G401 (cell line): ENCODE measurements around the gene GDPD4. TPM values are rescaled to one million over a fixed set of nuclear protein-coding genes. Genes with fewer than 3 reads are reported as not detected.

Experiments
- total RNA-seq: library from RNA; depleted of rRNA; stranded (reverse); fragments of >200 nt; shearing (Covaris generic); gene quantifications from 2 replicates; pipeline ENCODE4 v1.2.3, GENCODE V29; 2014; rRNA removed

GDPD4 gene
- total RNA-seq, 1 experiment from 2014 or later = not detected

Other genes starting within 250 kb of the GDPD4 start
- gene CAPN5, start 234.7 kb downstream of the GDPD4 start, total RNA-seq = 5.6 and 11.1 TPM in 2 replicates
- gene OMP, start 198.8 kb downstream of the GDPD4 start, total RNA-seq = not detected in 2 replicates
- 0.64 and 4.1 TPM in 2 replicates for gene MYO7A, start 173.4 kb downstream of the GDPD4 start, total RNA-seq
- gene PAK1, start 172.4 kb upstream of the GDPD4 start, total RNA-seq = 25.7 and 42.8 TPM in 2 replicates